Caco-2 (cell line): ENCODE data around the gene OTOF. TPM values are rescaled to one million over a fixed set of nuclear protein-coding genes. Genes with fewer than 3 reads are reported as not detected.

ENCODE experiments used
- BruUV-seq: library from RNA; stranded (reverse); fragments of 400-500 nt; replicated peaks from 2 replicates; lab custom pipeline; 2021; lab: Mats Ljungman, UMichigan
- CTCF ChIA-PET: fragments of 300-600 bp; sonication (Branson Sonifier 250); formaldehyde crosslinking; loops from one replicate; lab custom pipeline; 2022; ENCODE audit warnings: antibody characterized with exemption; lab: Charles Lee
- POLR2A ChIA-PET: fragments of 300-600 bp; sonication (Branson Sonifier 250); formaldehyde crosslinking; loops from one replicate; lab custom pipeline; 2022; ENCODE audit warnings: antibody characterized with exemption; lab: Charles Lee
- DNase-seq, 2 experiments: peaks; one replicate each; pipeline versions ENCODE4 v3.0.0 to v3.0.0-alpha.2; 2020 to 2022
- H3K27me3 ChIP-seq: replicated peaks from 2 replicates; pipeline ENCODE4 v1.6.0; 2011; ENCODE audit warnings: low read length; ENCODE audit not compliant: control insufficient read depth, insufficient read depth
- H3K36me3 ChIP-seq: 2 replicates; pipeline ENCODE4 v1.5.1; 2011; ENCODE audit warnings: low read length; ENCODE audit not compliant: control insufficient read depth, insufficient read depth
- H3K4me1 ChIP-seq: fragments of 250-450 bp; sonication (Bioruptor Pico); 2 replicates; pipeline ENCODE4 v1.5.1; 2020; ENCODE audit warnings: mild to moderate bottlenecking
- H3K4me3 ChIP-seq: 2 replicates; pipeline ENCODE4 v1.5.1; 2011; ENCODE audit warnings: low read depth, mild to moderate bottlenecking, control low read depth, low read length
- H3K9me3 ChIP-seq: fragments of 250-450 bp; sonication (Bioruptor Pico); 2 replicates; pipeline ENCODE4 v1.5.1; 2020; ENCODE audit warnings: mild to moderate bottlenecking, moderate library complexity
- H3K27ac Mint-ChIP-seq: one replicate; pipeline ENCODE4 v1.8.0; 2022; ENCODE audit warnings: mixed read lengths; ENCODE audit not compliant: unreplicated experiment
- H3K27me3 Mint-ChIP-seq: one replicate; pipeline ENCODE4 v1.8.0; 2022; ENCODE audit warnings: mixed read lengths; ENCODE audit not compliant: insufficient read depth, unreplicated experiment
- H3K36me3 Mint-ChIP-seq: one replicate; pipeline ENCODE4 v1.8.0; 2022; ENCODE audit warnings: mild to moderate bottlenecking, mixed read lengths; ENCODE audit not compliant: insufficient read depth, unreplicated experiment
- H3K4me1 Mint-ChIP-seq: one replicate; pipeline ENCODE4 v1.8.0; 2022; ENCODE audit warnings: low read depth, mixed read lengths; ENCODE audit not compliant: unreplicated experiment
- H3K4me3 Mint-ChIP-seq: one replicate; pipeline ENCODE4 v1.8.0; 2022; ENCODE audit warnings: mild to moderate bottlenecking, moderate library complexity, mixed read lengths; ENCODE audit not compliant: unreplicated experiment
- H3K9me3 Mint-ChIP-seq: one replicate; pipeline ENCODE4 v1.8.0; 2022; ENCODE audit warnings: mixed read lengths; ENCODE audit not compliant: unreplicated experiment
- CTCF ChIP-seq, 2 experiments: fragments of 200-600 bp in 1 of 2; IDR thresholded peaks; 1 replicate in 1 of 2; 2 replicates in 1 of 2; pipeline versions ENCODE4 v1.5.1 to v1.8.0; 2011 to 2022; ENCODE audit warnings: antibody characterized with exemption in 1 of 2, control low read depth in 1 of 2, inconsistent platforms in 1 of 2, low read depth in 1 of 2, low read length in 1 of 2, mild to moderate bottlenecking in 1 of 2, moderate library complexity in 1 of 2; ENCODE audit not compliant: insufficient read depth in 1 of 2, severe bottlenecking in 1 of 2, unreplicated experiment in 1 of 2
- intact Hi-C: fragments of 100-400 bp; cut with micrococcal nuclease; formaldehyde crosslinking; loops from one replicate; pipeline ENCODE4 v1.10.0; 2022; ENCODE audit not compliant: unreplicated experiment
- total RNA-seq: library from RNA; stranded (reverse); gene quantifications from 2 replicates; pipeline ENCODE4 v1.2.3, GENCODE V29; 2022

Gene OTOF
- total RNA-seq, 1 experiment from 2014 or later: 0.09 TPM

- H3K4me1 ChIP-seq: peaks cover 58% of the 10 kb centered on the region
- no peak overlapping the region for H3K4me3 ChIP-seq
- no peaks in the 10 kb centered on the region for H3K36me3 ChIP-seq
- no peaks in the 10 kb centered on the region for H3K9me3 ChIP-seq
- Mint-ChIP-seq H3K27me3 (no peaks in the 10 kb centered on the region), H3K36me3 (peaks cover 8% of the 10 kb centered on the region), H3K4me1 (peaks cover 43% of the 10 kb centered on the region), H3K27ac (peak overlapping the region; percentile 83), H3K4me3 (no peak overlapping the region), H3K9me3 (no peaks in the 10 kb centered on the region)
- peak in 1 of 2 experiments; percentile 62 for DNase-seq
- intact Hi-C loops: loop anchor here (2.0 kb wide), 1 partner anchor 113 kb away; no protein-coding TSS in a partner anchor
- ChIA-PET CTCF (interaction anchor here (1.3 kb wide), 1 partner anchor 10 kb away, joined by 4 read pairs; no protein-coding TSS in a partner anchor), POLR2A (interaction anchor here (1.8 kb wide), 1 partner anchor 112 kb away, joined by 6 read pairs; the partner anchor contains the start of gene SELENOI)
- no TSS peak for BruUV-seq
- H3K27me3 ChIP-seq: no peaks in the 10 kb centered on the region
- no peak for TF ChIP-seq CTCF (IDR thresholded peaks at IDR 0.05; ENCODE audit: insufficient read depth in 1 of 2, low read depth in 1 of 2, low read length in 1 of 2, severe bottlenecking in 1 of 2, unreplicated experiment in 1 of 2)
These were observed 20.1 kb downstream of the OTOF start for GRCh38 chr2:26457695-26458364.

- Histone ChIP-seq H3K27me3 (no peaks in the 10 kb centered on the region), H3K4me3 (no peak overlapping the region), H3K4me1 (peaks cover 53% of the 10 kb centered on the region), H3K36me3 (no peaks in the 10 kb centered on the region), H3K9me3 (no peaks in the 10 kb centered on the region)
- BruUV-seq: no TSS peak
- H3K4me1 Mint-ChIP-seq: peaks cover 40% of the 10 kb centered on the region
- CTCF ChIA-PET: interaction anchor here (0.7 to 1.3 kb wide), 3 partner anchors 10 to 435 kb away, joined by 3 to 6 read pairs (median 4); no protein-coding TSS in a partner anchor
- peak; percentile 36 to 51 for DNase-seq
- intact Hi-C loops: loop anchor here (2.0 kb wide), 1 partner anchor 112 kb away; no protein-coding TSS in a partner anchor
- no peak overlapping the region for H3K4me3 Mint-ChIP-seq
- no peaks in the 10 kb centered on the region for H3K9me3 Mint-ChIP-seq
- no peaks in the 10 kb centered on the region for H3K27me3 Mint-ChIP-seq
- no peak for TF ChIP-seq CTCF (IDR thresholded peaks at IDR 0.05; ENCODE audit: insufficient read depth in 1 of 2, low read depth in 1 of 2, low read length in 1 of 2, severe bottlenecking in 1 of 2, unreplicated experiment in 1 of 2)
- POLR2A ChIA-PET: interaction anchor here (0.5 to 1.8 kb wide), 2 partner anchors 38 to 112 kb away, joined by 3 to 6 read pairs; partner anchors contain the start of gene SELENOI
- H3K36me3 Mint-ChIP-seq: peaks cover 5% of the 10 kb centered on the region
- H3K27ac Mint-ChIP-seq: peak overlapping the region; percentile 83
These were observed 20.7 kb downstream of the OTOF start for GRCh38 chr2:26457251-26457666.

- Histone ChIP-seq H3K4me1 (peaks cover 53% of the 10 kb centered on the region), H3K9me3 (no peaks in the 10 kb centered on the region), H3K4me3 (no peak overlapping the region), H3K36me3 (no peaks in the 10 kb centered on the region), H3K27me3 (no peaks in the 10 kb centered on the region)
- Mint-ChIP-seq H3K27ac (peak overlapping the region; percentile 83), H3K4me3 (no peak overlapping the region), H3K9me3 (no peaks in the 10 kb centered on the region), H3K36me3 (peaks cover 5% of the 10 kb centered on the region), H3K4me1 (peaks cover 40% of the 10 kb centered on the region), H3K27me3 (no peaks in the 10 kb centered on the region)
- TF ChIP-seq CTCF (IDR thresholded peaks at IDR 0.05; ENCODE audit: insufficient read depth in 1 of 2, low read depth in 1 of 2, low read length in 1 of 2, severe bottlenecking in 1 of 2, unreplicated experiment in 1 of 2): no peak
- peak; percentile 91 to 97 for DNase-seq
- intact Hi-C loops: loop anchor here (2.0 kb wide), 1 partner anchor 112 kb away; no protein-coding TSS in a partner anchor
- POLR2A ChIA-PET: interaction anchor here (0.5 to 1.8 kb wide), 2 partner anchors 39 to 111 kb away, joined by 3 to 6 read pairs; partner anchors contain the start of gene SELENOI
- BruUV-seq: TSS peak; percentile 84
- CTCF ChIA-PET: interaction anchor here (0.6 to 1.3 kb wide), 4 partner anchors 11 to 435 kb away, joined by 3 to 6 read pairs (median 4); no protein-coding TSS in a partner anchor
These were observed 21.3 kb downstream of the OTOF start for GRCh38 chr2:26456440-26457250.
